GM19468 (cell line): ENCODE results near the gene EWSR1.
"Not testable (repeated sequence)": the region's sequence is repeated elsewhere in the genome, so short reads cannot be mapped to it uniquely, and the experiment has no call there.

Experiments used
- ATAC-seq: cut with Tn5 transposase; IDR thresholded peaks from one replicate; pipeline ENCODE4 v1.9.1; 2021; ENCODE audit warnings: mild to moderate bottlenecking, moderate library complexity, moderate number of reproducible peaks; ENCODE audit not compliant: unreplicated experiment; ENCODE audit errors: extremely low read depth

EWSR1 gene

GRCh38 chr22:29334148-29334547 is 66.1 kb downstream of the EWSR1 start:
- ATAC-seq: no peak

DNA sequence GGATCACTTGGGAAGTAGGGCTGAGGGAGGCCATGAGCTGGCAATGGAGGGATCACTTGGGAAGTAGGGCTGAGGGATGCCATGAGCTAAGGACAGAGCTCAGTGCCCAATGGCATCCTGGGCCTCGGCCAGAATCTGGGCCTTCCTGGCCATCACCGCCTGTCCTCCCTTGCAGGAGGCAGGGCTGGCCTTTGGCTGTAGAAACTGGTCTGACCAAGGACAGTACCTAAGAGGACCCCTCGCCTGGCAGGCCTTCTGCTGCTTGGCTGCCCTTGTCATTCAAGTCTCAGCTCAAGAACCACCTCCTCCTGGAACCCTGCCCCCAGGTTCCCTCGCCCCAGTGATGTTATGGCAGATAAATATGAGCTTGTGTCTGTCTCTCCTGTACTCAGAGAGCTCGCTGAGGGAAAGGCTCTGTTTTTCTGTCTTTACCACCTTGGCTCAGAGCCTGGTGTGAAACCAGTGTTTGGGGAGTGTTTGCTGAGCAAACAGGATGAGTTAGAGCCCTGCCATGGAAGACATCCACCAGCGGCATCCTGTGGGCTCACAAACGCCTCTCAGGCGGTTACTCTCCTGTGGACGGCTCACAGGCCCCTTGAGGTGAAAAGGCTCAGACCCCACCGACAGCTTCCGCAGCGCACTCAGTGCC is 66.8 kb downstream of the EWSR1 start:
- no peak for ATAC-seq

- no peak for ATAC-seq
Measured at GRCh38 chr22:29335656-29336055, 67.6 kb downstream of the EWSR1 start.

- no peak for ATAC-seq
Measured at GRCh38 chr22:29336751-29337490, 68.9 kb downstream of the EWSR1 start.

DNA sequence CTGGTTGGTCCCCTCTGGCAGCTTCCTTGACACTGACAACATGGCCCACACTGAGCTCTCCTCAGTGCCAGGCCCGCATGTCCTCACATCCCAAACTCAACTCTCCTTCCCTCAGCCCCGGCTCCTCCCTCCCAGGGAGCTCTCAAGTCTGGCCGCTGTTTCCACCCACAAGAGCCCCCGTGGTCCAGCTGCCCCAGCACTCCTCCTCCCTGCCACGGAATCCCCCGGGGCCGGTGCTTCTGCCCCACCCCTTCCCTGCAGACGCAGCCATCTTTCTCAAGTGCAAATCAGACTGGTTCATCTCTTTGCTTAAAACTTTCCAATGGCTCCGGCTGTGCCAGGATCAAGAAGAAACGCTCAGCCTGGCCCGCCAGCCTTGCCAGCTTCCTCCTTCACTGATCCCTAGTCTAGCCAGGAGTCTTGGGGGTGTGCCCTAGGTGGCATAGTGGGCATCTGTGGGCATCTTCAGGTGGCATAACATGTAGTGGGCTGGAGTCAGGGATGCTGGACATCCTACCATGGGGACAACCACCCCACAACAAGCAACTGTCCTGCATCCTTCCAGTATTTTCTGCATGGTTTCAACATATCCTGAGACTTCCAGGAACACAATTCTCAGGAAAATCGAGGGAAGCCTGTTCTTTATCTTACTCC is 69.7 kb downstream of the EWSR1 start:
- no peak for ATAC-seq

DNA sequence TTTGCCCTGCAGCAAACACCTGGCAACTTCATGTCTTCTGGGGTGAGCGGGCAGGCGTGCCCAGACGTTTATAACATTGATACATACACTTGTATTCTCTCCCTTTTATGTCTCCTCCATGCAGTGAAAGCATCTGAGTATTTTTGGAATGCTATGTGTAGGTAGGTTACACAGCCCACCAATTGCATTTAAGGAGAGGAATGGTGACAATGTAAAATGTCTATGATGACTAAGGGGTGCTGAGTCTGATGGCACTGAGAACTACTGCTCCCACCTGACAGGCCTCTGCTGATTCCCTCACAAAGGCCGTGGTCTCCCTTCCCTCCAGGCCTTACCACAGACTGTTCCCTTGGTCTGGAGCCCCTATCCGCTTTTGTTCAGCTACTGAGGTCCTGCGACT is 70.3 kb downstream of the EWSR1 start:
- ATAC-seq: no peak

DNA sequence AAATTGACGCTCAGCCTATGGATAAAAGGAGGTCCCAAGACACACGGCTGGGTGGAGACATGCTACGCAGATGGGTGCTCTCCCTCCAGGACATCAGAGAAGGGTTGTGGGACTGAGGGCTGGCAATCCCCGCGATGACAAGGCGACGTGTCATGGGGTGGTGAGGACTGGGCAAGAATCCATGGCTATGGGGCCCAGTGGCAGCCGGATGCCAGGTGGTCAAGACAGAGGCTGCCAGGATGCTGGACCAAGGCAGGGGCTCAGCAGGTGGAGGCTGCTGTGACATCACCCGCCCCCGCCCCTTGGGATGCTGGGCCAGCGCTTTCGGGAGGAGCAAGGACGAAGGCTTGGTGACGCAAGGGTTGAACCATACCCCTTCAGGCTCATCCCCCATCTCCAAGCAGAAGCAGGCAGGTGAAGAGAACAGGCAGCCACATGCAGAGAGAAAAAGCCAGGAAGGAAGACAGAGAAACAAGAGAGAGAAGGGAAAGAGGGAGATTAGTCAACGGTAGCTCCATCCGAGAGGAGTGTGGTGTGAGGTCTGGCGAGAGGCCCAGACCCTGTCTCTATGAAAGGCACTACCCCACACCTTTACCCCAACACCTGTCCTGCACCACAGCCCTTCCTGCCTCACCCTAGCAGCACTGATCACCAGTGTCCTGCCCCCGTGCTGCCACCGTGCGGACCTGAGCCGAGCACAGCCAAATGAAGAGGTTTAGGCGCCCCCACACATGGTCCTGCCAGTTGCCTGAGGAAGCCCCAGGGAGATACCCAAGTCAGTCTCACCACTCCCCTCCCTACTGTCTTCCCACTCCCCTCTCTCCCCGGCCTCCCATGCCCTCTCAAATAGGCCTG is 71.5 kb downstream of the EWSR1 start:
- no peak for ATAC-seq

DNA sequence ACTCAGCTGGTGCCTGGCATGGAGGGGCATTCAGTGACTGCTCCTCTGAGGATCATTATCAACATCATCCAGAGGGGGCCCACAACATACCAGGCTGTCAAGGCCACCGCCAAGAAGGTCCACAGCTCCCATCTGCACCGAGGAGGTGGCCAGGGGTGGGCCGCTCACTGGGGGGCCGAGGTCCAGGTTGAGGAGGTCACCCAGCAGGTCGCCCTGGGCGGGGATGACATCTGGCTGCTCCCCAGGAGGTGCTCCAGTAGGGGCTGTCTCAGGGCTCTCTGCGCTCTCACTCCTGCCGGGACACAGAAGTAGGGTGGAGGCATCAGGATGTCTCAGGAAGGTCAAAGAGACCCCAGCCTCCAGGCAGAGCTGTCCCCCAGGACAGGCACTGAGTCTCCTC is 72.5 kb downstream of the EWSR1 start:
- no peak for ATAC-seq

- no peak for ATAC-seq
Measured at GRCh38 chr22:29341056-29341848, 73.2 kb downstream of the EWSR1 start.

- no peak for ATAC-seq
Measured at GRCh38 chr22:29341849-29342127, 73.7 kb downstream of the EWSR1 start.

DNA sequence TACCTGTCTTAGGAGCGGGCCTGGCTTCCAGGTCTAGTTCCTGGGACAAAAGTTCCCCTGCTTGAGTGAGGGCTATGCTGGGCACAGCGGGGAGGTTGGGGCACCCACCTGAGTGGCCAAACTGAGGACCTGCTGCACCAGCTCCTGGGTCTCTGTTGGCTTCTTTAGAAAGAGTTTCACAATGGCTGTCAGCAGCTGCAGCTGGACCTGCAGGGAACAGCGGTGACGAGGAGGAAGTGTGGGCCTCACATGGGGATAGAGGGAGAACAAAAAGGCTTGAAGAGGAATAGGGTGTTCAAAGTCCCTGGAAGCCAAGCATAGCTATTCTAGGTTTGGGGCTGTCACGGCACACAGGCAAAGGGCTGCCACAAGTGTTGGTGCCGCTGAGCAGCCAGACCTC is 74.1 kb downstream of the EWSR1 start:
- ATAC-seq: no peak

- no peak for ATAC-seq
Measured at GRCh38 chr22:29342577-29343312, 74.7 kb downstream of the EWSR1 start.

GRCh38 chr22:29343313-29343805 is 75.3 kb downstream of the EWSR1 start:
- ATAC-seq: no peak

DNA sequence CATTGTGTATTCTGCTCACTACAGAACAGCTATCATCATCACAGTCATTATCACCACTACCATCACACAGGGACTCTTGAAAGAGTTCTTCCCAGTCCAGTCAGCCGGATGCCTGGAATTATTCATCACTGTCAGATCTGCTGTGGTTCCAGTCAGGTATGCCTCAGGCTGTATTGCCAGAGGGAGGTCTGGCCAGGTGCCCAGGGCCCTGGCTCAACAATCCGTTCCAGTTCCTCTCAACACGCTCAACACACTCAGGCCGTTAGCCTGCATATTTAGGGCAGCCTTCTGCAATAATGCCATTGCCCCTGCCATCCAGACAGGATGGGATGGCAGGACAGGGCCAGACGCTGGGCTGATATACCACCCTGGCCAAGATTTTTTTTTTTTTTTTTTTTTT is 76.1 kb downstream of the EWSR1 start:
- ATAC-seq: no peak

- not testable (repeated sequence) for ATAC-seq
Measured at GRCh38 chr22:29344889-29345288, 76.8 kb downstream of the EWSR1 start.

GRCh38 chr22:29345932-29346331 is 77.9 kb downstream of the EWSR1 start:
- ATAC-seq: no peak

DNA sequence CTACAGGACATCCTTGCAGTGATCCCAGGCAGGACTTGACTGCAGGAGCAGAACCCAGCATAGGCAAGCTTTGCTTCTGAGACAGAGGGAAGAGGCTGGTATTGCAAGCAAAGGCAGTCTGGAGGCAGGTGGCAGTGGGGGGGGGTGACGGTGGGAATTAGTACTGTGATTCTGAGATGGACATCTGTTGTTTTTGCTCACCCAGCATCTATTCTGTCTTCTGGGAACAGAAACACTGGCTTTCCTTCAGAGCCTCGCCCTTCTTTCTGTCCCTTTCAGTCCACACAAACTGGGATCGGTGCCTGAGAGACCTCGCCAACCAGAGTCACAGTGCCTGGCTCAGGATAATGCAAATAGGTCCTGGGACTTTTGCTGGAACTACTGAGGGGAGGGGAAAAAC is 78.6 kb downstream of the EWSR1 start:
- no peak for ATAC-seq

- no peak for ATAC-seq
Measured at GRCh38 chr22:29348041-29348440, 80.0 kb downstream of the EWSR1 start.

GRCh38 chr22:29348956-29349355 is 80.9 kb downstream of the EWSR1 start:
- ATAC-seq: no peak
